ENCODE data around the gene PTCD2.

PTCD2 gene

DNA sequence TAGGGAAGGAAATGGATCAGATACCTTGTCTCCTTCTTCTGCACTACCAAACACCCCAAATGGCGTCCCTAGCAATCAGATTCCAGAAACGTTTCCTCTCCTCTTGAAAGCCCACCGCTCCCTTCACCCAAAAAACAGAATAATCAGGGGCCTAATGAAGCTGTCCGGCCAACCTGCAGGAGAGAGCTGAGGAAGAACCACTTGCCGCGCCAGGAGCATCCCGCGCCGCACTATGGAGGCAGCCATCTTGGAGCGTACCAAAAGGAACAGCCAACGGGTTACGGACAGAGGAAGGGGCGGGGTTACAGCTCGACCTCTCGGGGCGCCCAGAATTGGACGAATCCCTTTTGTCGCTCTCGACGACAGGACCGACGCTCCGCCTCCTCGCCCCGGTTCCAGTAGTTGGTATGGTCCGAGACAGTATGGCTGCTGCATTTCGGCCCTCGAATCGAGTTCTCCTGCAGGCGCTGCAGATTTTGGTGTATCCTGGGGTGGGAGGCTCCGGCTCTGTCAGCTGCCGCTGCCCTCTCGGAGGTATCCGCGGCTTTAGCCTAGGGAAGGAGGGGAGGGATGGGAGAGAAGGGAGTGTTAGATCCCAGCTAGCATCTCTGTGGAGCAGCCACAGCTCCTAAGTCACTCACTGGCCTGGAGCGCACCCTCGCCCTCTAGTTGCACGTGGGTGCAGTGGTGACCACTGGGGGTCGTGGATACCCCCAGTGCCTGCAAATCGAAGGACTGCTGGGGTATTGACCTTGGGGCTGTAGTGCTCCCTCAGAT, at the start of gene PTCD2, which contains the start of gene MRPS27:
Gene PTCD2 (plus strand): TSS at position 398 of the 777 bp plus-strand sequence. CDS start 10 bp downstream, at position 408.
Gene MRPS27 (minus strand): TSS at position 265 of the 777 bp plus-strand sequence. CDS start 19 bp downstream, at position 246.
- peak; percentile 86 to 89 for DNase-seq (ENCODE audit: low read depth in 2 of 2, low spot score in 1 of 2)

- DNase-seq (ENCODE audit: low read depth in 2 of 2, low spot score in 1 of 2) = no peak
These were observed 48.5 kb upstream of the PTCD2 start for GRCh38 chr5:72271702-72272101.

GRCh38 chr5:72272398-72272797, 47.8 kb upstream of the PTCD2 start:
- DNase-seq (ENCODE audit: low read depth in 2 of 2, low spot score in 1 of 2) = no peak

GRCh38 chr5:72273547-72273946, 46.6 kb upstream of the PTCD2 start:
- DNase-seq (ENCODE audit: low read depth in 2 of 2, low spot score in 1 of 2) = no peak

DNA sequence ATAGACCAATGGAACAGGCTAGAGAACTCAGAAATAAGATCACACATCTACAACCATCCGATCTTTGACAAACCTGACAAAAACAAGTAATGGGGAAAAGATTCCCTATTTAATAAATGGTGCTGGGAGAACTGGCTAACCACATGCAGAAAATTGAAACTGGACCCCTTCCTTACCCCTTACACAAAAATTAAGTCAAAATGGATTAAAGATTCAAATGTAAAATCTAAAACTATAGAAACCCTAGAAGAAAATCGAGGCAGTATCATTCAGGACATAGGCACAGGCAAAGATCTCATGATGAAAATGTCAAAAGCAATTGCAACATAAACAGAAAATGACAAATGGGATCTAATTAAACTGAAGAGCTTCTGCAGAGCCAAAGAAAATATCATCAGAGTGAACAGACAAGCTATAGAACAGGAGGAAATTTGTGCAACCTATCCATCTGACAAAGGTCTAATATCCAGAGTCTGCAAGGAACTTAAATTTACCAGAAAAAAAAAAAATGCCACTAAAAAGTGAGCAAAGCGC, 43.9 kb upstream of the PTCD2 start:
- no peak for DNase-seq (ENCODE audit: low read depth in 2 of 2, low spot score in 1 of 2)

GRCh38 chr5:72280581-72281069, 39.5 kb upstream of the PTCD2 start:
- no peak for DNase-seq (ENCODE audit: low read depth in 2 of 2, low spot score in 1 of 2)

DNA sequence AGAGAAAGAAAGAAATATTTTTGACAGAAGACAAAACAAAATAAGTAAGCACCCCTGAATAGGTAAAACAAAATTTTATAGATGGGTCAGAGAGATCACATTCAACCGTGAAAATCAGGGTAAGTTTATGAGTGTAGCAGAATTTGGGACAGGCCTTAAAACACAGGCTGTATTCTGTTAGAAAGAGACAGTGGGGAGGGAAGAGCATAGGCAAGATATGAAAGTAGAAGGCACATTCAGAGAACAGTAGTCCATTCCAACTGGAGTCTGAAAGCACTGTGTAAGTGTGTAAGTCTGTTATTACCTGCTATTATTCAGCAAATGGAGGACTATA, 38.8 kb upstream of the PTCD2 start:
- no peak for DNase-seq (ENCODE audit: low read depth in 2 of 2, low spot score in 1 of 2)

GRCh38 chr5:72281764-72282499, 38.2 kb upstream of the PTCD2 start:
- DNase-seq (ENCODE audit: low read depth in 2 of 2, low spot score in 1 of 2) = no peak

DNA sequence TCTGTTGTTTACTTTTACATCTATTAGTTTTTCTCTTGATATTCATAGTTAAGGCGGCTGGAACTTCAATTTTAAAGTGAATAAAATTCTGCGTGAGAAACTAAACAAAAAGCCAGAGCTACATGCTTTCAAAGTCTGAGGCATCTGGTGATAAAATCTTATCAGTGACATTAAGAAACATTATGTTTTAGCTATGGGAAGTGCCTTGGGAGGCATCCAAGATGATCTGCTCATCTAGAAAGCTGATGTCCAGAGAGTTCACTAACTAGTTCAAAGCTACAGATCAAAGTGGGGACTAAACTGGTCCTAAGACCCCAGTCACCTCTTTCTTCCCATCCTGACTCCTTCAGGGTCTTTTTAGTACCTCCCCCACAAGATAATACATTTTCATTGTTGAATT, 37.3 kb upstream of the PTCD2 start:
- DNase-seq (ENCODE audit: low read depth in 2 of 2, low spot score in 1 of 2) = no peak

DNA sequence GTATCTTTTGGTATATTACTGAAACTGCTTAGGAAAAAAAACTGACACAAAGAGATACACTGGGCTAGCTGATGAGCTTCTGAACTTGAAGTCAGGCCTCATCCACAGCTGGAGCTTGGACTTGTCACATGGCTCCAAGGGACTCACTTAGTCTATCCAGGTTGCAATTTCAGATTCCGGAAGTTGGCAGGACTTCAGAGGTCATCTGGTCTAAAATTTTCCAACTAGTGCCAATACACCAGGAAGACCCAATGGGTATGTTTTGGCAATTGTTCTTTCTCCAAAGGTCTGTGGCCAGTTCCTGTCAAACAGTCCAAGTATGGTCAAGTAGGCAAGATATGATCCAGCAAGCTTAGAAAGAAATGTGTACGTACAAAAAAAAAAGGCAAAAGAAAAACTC, 36.8 kb upstream of the PTCD2 start:
- DNase-seq (ENCODE audit: low read depth in 2 of 2, low spot score in 1 of 2) = no peak

DNA sequence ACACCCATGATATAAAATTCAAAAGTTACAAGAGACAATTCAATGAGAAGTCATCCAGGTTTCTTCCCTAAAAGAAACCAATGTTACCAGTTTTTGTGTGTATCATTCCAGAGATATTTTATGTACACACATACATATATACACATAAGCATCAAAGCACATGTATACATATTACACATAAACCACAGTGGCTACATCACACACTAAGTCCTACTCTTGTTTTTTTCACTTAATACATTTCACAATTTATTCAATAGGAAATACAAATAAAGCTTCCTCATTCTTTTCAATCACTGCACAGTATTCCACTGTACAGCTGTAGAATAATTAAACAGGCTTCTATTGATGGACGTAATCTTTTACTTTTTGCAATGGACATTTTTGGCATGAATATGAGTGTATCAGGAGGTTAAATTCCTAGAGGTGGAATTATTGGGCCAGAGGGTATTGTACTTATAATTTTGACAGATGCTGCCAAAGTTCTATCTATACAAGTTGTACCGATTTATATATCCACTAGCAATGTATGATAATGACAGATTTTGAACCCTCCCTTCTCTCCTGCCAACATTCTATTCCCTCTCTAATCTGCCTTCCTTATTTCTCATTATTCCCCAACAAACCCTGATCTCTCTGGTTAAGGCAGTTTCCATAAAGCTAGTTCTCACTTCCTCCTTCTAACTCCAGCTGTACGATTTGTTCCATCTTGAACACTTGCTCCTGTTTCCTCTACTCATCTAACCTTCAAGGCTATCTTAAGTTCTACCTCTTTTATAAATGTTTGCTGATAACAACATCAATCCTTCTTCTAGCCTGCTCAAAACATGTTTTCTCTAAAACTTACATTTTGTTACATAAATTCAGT, 35.4 kb upstream of the PTCD2 start:
- DNase-seq (ENCODE audit: low read depth in 2 of 2, low spot score in 1 of 2) = no peak

DNA sequence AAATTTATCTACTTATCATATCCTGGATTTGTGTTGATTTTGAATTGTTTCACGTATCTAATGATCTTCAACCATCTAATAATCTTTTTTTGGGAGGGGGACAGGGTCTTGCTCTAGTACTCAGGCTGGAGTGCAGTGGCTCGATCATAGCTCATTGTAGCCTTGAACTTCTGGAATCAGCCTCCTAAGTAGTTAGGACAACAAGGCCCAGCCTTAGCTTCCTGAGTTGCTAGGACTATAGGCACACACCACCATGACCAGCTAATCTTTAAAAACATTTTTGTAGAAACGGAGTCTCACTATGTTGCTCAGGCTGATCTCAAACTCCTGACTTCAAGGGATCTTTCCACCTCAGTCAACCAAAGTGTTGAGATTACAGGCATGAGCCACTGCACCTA, 34.8 kb upstream of the PTCD2 start:
- no peak for DNase-seq (ENCODE audit: low read depth in 2 of 2, low spot score in 1 of 2)

DNA sequence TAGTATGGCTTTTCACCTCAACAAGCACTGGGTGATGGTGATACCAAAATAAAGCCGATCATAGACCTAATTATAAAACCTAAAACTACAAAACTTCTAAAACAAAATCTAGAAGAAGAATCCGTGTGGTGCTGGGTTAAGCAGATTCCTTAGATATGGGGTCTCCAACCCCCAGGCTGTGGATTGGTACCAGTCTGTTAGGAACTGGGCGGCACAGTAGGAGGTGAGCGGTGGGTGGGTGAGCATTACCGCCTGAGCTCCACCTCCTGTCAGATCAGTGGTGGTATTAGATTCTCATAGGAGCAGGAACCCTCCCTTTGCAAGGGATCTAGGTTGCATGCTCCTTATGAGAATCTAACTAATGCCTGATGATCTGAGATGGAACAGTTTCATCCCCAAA, 33.4 kb upstream of the PTCD2 start:
- no peak for DNase-seq (ENCODE audit: low read depth in 2 of 2, low spot score in 1 of 2)

- DNase-seq (ENCODE audit: low read depth in 2 of 2, low spot score in 1 of 2) = no peak
These were observed 31.2 kb upstream of the PTCD2 start for GRCh38 chr5:72288924-72289323.

DNA sequence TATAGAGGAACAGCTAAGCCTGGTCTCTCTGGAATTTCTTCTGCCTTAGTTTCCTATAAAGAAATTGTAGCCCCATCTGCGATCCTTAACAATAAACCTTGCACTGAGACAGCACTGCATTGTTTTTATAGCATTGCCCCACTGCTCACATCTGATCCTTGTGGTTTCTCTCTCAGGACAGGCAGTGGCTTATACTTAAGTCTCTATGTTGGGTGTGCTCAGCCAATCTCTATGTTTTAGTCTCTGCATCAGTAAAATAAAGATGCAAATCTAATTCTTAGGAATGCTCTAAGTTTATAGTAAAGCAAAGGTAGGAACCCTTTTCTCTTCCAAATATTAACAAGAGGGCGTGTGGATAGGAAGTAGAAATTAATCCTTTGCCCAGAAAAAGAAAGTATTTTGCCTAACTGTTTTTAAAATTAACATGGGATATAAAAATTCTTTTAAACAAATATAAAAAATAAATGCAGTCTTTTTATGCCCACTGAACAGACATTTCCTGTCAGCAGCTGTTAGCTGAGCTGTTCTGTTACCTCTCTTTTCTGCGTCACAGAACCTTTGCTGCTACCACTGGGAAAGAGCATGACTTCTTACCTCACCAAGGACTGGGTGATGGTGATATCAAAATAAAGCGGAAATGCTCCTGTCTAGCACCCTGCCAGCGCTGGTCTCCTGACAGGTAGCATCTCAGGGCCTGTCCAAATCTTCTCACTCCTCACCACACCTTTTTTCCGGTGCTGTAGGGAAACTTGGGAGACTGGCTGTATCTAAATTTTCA, 29.6 kb upstream of the PTCD2 start:
- no peak for DNase-seq (ENCODE audit: low read depth in 2 of 2, low spot score in 1 of 2)

DNA sequence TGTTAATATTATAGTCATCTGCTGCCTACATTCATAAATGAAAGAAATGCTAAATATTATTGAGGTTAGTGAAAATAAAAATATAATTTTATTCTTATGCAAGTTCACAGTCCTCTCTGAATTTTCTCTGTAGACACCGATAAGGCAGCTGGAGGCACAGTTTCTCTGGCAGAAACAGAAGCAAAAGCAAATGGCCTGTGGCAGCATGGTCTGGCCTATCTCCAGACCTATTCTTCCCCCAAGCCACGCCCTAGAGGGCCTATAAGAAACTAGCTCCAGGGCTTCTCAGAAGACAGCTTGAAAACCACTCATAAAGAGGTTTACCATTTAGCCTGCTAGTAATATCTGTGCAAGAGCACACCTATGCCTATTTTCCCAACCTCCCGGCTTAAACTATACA, 28.6 kb upstream of the PTCD2 start:
- no peak for DNase-seq (ENCODE audit: low read depth in 2 of 2, low spot score in 1 of 2)

DNA sequence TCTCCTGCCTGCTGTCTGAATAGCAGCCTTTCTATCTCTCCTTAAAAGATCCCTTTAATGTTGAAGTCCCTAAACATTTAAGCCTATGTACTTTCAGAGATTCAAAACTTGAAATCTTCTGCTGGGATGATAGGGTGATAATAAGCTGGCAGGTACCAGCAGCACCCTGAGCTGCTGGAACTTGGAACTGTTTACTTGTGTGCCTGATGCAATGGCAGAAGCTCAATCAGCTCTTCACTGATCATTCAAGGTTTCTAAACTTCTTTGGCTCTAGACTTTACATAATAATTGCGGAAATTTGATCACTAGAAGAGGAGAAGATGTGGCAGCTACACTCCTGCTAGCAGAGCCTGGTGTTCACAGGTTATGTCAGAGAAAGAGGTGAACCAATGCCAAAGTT, 27.8 kb upstream of the PTCD2 start:
- no peak for DNase-seq (ENCODE audit: low read depth in 2 of 2, low spot score in 1 of 2)

- no peak for DNase-seq (ENCODE audit: low read depth in 2 of 2, low spot score in 1 of 2)
These were observed 26.6 kb upstream of the PTCD2 start for GRCh38 chr5:72293495-72294055.

GRCh38 chr5:72294473-72294872, 25.7 kb upstream of the PTCD2 start:
- DNase-seq (ENCODE audit: low read depth in 2 of 2, low spot score in 1 of 2) = no peak

DNA sequence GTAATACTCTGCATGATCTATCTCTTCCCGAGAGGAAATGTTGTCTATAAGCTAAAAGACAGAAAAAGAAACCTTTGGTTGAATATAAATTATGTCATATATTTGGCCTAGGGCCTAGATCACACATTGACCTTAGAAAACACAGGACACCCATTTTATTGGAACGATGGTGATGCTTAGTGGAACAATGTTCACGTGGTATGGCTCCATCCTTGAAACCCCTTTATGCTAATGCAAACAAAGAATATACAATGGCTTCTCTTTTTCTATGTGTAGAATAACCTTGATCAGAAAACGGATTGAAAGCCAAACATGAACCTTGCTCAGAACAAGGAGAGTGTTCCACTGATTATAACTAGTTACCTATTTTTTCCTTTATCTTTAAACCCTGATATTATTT, 24.6 kb upstream of the PTCD2 start:
- DNase-seq (ENCODE audit: low read depth in 2 of 2, low spot score in 1 of 2) = no peak

All from stimulated activated CD8-positive, alpha-beta memory T cell treated with anti-CD3 and anti-CD28 coated beads, Interleukin-4, amount 100 ng/mL, for 4 hours (primary cell).